ENCODE results near the gene RELCH. TPM values are rescaled to one million over a fixed set of nuclear protein-coding genes. Genes with fewer than 3 reads are reported as not detected.

The RELCH gene
- total and polyA plus RNA-seq, 10 of the 15 experiments (the other 5 are each of a cell fraction or from before 2014, with no cell fraction given), result 3.1 to 23.6 (median 14.5) TPM

DNA sequence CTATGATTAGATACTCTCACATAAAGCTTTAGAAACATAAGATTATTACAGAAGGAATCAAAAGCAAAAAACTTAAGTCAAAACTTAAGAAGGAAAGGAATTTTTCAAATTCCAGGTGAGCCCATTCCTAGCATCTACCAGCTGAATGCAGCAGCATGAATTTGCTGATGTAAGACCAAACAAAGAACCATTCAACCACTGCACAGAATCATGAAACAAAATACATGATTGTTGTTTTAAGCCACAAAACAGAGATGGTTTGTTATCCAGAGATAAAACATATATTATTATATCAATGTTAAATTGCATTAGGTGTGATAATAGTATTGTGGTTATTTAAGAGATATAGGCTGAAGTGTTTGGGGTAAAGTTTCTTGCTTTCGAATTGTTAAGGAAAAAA is 29.2 kb upstream of the RELCH start:
- SMC1A ChIA-PET (ENCODE audit: uncharacterized antibody, unreplicated experiment), result interaction anchor here (1.0 kb wide), 1 partner anchor 84 kb away, joined by 3 read pairs; no protein-coding TSS in a partner anchor

More for the DNA sequence above, 29.2 kb upstream of the RELCH start:
- BruUV-seq (replicated peaks), result no TSS peak
- CTCF ChIA-PET, result interaction anchor here (1.7 to 1.8 kb wide), 2 partner anchors 23 to 27 kb away, joined by 4 read pairs; no protein-coding TSS in a partner anchor
- no peak for FAIRE-seq
- H3K4me3 ChIP-seq, result no peak overlapping the region
- H3K9me3 ChIP-seq (replicated peaks; ENCODE audit: control insufficient read depth, insufficient read depth, low read length), result no peaks in the 10 kb centered on the region
- ATAC-seq, result no peak
- H3K79me2 ChIP-seq (ENCODE audit: control insufficient read depth, insufficient read depth, low read length), result no peaks in the 10 kb centered on the region
- intact Hi-C loops (cut with micrococcal nuclease; ENCODE audit: unreplicated experiment) (no loop called here), in situ Hi-C loops (cut with MboI) (no loop called here)
- H3K4me1 ChIP-seq (ENCODE audit: control insufficient read depth, insufficient read depth, low read length), result no peaks in the 10 kb centered on the region
- H3K27ac ChIP-seq (ENCODE audit: control insufficient read depth, insufficient read depth), result no peak overlapping the region
- RAD21 ChIA-PET (ENCODE audit: unreplicated experiment), result no interaction called here
- H3K4me2 ChIP-seq (ENCODE audit: control insufficient read depth, insufficient read depth), result no peak overlapping the region
- 43% methylated on average over 1 of the region's 1 CpG for WGBS (ENCODE audit: insufficient coverage, insufficient replicate concordance, low lambda C conversion rate, missing lambda C conversion rate)
- H3K27me3 ChIP-seq (replicated peaks in 1 of 2; ENCODE audit: control insufficient read depth in 2 of 2, insufficient read depth in 2 of 2, low read length in 1 of 2), result no peaks in the 10 kb centered on the region
- H3K36me3 ChIP-seq (ENCODE audit: control insufficient read depth in 2 of 2, insufficient read depth in 2 of 2, low read length in 1 of 2), result no peaks in the 10 kb centered on the region
- no peaks in the 10 kb centered on the region for H4K20me1 ChIP-seq (ENCODE audit: control insufficient read depth, insufficient read depth)
- POLR2A ChIA-PET, result no interaction called here
- no peak overlapping the region for H2AFZ ChIP-seq (ENCODE audit: control insufficient read depth, low read depth, low read length)
- H3K9ac ChIP-seq (ENCODE audit: control insufficient read depth, insufficient read depth, low read length), result no peak overlapping the region
- TF ChIP-seq HCFC1 (IDR thresholded peaks at IDR 0.05; ENCODE audit: low read length) (no peak), CHD1 (IDR thresholded peaks at IDR 0.05; ENCODE audit: low read depth, low read length) (no peak), RAD21 (IDR thresholded peaks at IDR 0.05; ENCODE audit: insufficient read depth, low read depth, low read length) (no peak), BCL11A (IDR thresholded peaks at IDR 0.05; ENCODE audit: low read depth, low read length) (no peak), BACH1 (IDR thresholded peaks at IDR 0.05; ENCODE audit: borderline replicate concordance) (no peak), ZNF384 (IDR thresholded peaks at IDR 0.05; ENCODE audit: borderline replicate concordance, low read depth, low read length) (no peak), PAX5 (IDR thresholded peaks at IDR 0.05; ENCODE audit: borderline replicate concordance, low read depth, low read length) (no peak), NFXL1 (IDR thresholded peaks at IDR 0.05; ENCODE audit: borderline replicate concordance) (no peak), YBX1 (IDR thresholded peaks at IDR 0.05) (no peak), SUZ12 (IDR thresholded peaks at IDR 0.05; ENCODE audit: unreplicated experiment) (no peak), CBX3 (IDR thresholded peaks at IDR 0.05; ENCODE audit: borderline replicate concordance, low read depth) (no peak), NFYA (IDR thresholded peaks at IDR 0.05; ENCODE audit: borderline replicate concordance, low read depth, low read length) (no peak)
- TF ChIP-seq, protein P1, sequence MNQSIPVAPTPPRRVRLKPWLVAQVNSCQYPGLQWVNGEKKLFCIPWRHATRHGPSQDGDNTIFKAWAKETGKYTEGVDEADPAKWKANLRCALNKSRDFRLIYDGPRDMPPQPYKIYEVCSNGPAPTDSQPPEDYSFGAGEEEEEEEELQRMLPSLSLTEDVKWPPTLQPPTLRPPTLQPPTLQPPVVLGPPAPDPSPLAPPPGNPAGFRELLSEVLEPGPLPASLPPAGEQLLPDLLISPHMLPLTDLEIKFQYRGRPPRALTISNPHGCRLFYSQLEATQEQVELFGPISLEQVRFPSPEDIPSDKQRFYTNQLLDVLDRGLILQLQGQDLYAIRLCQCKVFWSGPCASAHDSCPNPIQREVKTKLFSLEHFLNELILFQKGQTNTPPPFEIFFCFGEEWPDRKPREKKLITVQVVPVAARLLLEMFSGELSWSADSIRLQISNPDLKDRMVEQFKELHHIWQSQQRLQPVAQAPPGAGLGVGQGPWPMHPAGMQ (IDR thresholded peaks at IDR 0.05; ENCODE audit: borderline replicate concordance), result no peak
- TF ChIP-seq, protein P2, sequence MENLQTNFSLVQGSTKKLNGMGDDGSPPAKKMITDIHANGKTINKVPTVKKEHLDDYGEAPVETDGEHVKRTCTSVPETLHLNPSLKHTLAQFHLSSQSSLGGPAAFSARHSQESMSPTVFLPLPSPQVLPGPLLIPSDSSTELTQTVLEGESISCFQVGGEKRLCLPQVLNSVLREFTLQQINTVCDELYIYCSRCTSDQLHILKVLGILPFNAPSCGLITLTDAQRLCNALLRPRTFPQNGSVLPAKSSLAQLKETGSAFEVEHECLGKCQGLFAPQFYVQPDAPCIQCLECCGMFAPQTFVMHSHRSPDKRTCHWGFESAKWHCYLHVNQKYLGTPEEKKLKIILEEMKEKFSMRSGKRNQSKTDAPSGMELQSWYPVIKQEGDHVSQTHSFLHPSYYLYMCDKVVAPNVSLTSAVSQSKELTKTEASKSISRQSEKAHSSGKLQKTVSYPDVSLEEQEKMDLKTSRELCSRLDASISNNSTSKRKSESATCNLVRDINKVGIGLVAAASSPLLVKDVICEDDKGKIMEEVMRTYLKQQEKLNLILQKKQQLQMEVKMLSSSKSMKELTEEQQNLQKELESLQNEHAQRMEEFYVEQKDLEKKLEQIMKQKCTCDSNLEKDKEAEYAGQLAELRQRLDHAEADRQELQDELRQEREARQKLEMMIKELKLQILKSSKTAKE (IDR thresholded peaks at IDR 0.05; ENCODE audit: low read depth, poor library complexity, severe bottlenecking), result no peak
- DNase-seq (ENCODE audit: low read depth, low spot score), result no peak
